Caki2 (cell line): ENCODE data around the gene CA5A. TPM values are rescaled to one million over a fixed set of nuclear protein-coding genes. Genes with fewer than 3 reads are reported as not detected.
"Not testable (repeated sequence)": the region's sequence is repeated elsewhere in the genome, so short reads cannot be mapped to it uniquely, and the experiment has no call there.

Source experiments
- DNase-seq: peaks from one replicate; pipeline ENCODE4 v3.0.0-alpha.2; 2015; ENCODE audit warnings: low read depth
- in situ Hi-C: cut with HindIII; loops from 2 replicates; pipeline ENCODE4 v1.10.0; 2016; ENCODE audit warnings: low sequenced_read_pairs, low pct_unique_long_range_greater_than_20kb, mixed read lengths
- total RNA-seq: library from RNA; depleted of rRNA; stranded (reverse); fragments of >200 nt; shearing (Covaris generic); gene quantifications from 2 replicates; pipeline ENCODE4 v1.2.3, GENCODE V29; 2014; ENCODE audit warnings: low replicate concordance

The CA5A gene
- total RNA-seq, 1 experiment from 2014 or later, result not detected

GRCh38 chr16:87952751-87953150 is 16.4 kb upstream of the CA5A start:
- in situ Hi-C loops, result loop anchor here (25.0 kb wide), 1 partner anchor 335 kb away; no protein-coding TSS in a partner anchor

GRCh38 chr16:87951552-87952538 is 15.5 kb upstream of the CA5A start:
- peak; percentile 19 for DNase-seq
- in situ Hi-C loops, result loop anchor here (25.0 kb wide), 1 partner anchor 335 kb away; no protein-coding TSS in a partner anchor

More at GRCh38 chr16:87952751-87953150, 16.4 kb upstream of the CA5A start:
- DNase-seq, result no peak

- in situ Hi-C loops, result loop anchor here (25.0 kb wide), 1 partner anchor 336 kb away; no protein-coding TSS in a partner anchor
- DNase-seq, result peak; percentile 99
These were observed 14.6 kb upstream of the CA5A start, which contains the start of gene BANP for GRCh38 chr16:87950765-87951551. Gene BANP (plus strand): TSS chr16:87951434. CDS start chr16:87975116, 23,682 bp downstream.

GRCh38 chr16:87949071-87949744 is 12.9 kb upstream of the CA5A start:
- in situ Hi-C loops, result no loop called here
- DNase-seq, result no peak

- in situ Hi-C loops, result no loop called here
- no peak for DNase-seq
These were observed 12.4 kb upstream of the CA5A start for GRCh38 chr16:87948735-87949070.

GRCh38 chr16:87948119-87948545 is 11.8 kb upstream of the CA5A start:
- no peak for DNase-seq
- in situ Hi-C loops, result no loop called here

- in situ Hi-C loops, result no loop called here
- no peak for DNase-seq
These were observed 11.2 kb upstream of the CA5A start for GRCh38 chr16:87947356-87948118.

GRCh38 chr16:87946596-87947347 is 10.4 kb upstream of the CA5A start:
- DNase-seq, result no peak
- in situ Hi-C loops, result no loop called here

- DNase-seq, result no peak
These were observed 9.2 kb upstream of the CA5A start for GRCh38 chr16:87945351-87946042.

GRCh38 chr16:87942680-87943079 is 6.4 kb upstream of the CA5A start:
- DNase-seq, result no peak
- in situ Hi-C loops, result no loop called here

More at GRCh38 chr16:87945351-87946042, 9.2 kb upstream of the CA5A start:
- in situ Hi-C loops, result no loop called here

- in situ Hi-C loops, result no loop called here
- no peak for DNase-seq
These were observed 3.5 kb upstream of the CA5A start for GRCh38 chr16:87939562-87940423.

- DNase-seq, result no peak
- in situ Hi-C loops, result no loop called here
These were observed 2.2 kb upstream of the CA5A start for GRCh38 chr16:87938412-87938949.

- in situ Hi-C loops, result not testable (repeated sequence)
These were observed 858 bp upstream of the CA5A start for GRCh38 chr16:87937231-87937542.

GRCh38 chr16:87936016-87936374 is 334 bp downstream of the CA5A start:
- in situ Hi-C loops, DNase-seq: not testable (repeated sequence)

More at GRCh38 chr16:87937231-87937542, 858 bp upstream of the CA5A start:
- DNase-seq, result not testable (repeated sequence)

GRCh38 chr16:87934752-87935425 is 1.4 kb downstream of the CA5A start:
- DNase-seq, in situ Hi-C loops: not testable (repeated sequence)
